ENCODE measurements around the gene ENTREP3.
"Not testable (repeated sequence)": the region's sequence is repeated elsewhere in the genome, so short reads cannot be mapped to it uniquely, and the experiment has no call there.

The ENTREP3 gene

DNA sequence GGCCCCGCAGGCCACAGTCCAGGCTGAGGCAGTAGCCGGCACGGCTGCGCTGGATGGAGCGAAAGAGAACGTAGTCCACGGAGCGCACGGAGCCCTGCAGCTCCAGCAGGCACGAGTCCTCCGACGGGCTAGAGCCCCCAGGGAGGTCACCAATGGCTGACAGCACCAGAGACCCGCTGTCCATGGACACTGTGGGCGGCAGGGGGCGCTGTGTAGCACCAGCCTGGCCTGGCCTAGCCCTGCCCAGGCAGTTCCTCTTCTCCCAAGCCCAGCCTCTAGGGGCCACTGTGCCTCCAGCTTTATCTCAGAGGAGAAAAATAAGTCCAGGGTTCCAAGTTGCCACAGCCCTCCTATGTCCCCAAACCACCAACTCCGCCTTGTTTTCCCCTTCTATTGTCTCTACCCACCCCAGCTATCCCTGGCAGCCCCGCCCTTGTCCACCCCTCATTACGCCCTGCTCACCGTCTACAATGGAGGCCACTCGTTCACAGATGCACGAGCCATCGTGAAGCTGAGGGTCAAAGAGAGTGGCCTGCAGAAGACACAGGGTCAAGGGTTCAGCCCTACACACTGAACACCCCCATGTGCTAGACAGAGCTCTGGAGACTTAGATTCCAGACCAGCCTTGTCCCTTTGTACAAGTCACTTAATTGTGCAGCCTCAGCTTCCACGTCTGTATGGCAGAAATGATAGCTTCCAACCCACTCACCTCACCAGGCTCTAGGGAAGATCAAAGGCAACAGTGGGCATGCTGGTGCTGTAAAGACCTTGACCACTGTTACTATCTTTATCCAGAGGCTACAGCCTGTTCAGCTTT, 4.4 kb downstream of the ENTREP3 start:
- peak; percentile 98 to 99 for DNase-seq

DNA sequence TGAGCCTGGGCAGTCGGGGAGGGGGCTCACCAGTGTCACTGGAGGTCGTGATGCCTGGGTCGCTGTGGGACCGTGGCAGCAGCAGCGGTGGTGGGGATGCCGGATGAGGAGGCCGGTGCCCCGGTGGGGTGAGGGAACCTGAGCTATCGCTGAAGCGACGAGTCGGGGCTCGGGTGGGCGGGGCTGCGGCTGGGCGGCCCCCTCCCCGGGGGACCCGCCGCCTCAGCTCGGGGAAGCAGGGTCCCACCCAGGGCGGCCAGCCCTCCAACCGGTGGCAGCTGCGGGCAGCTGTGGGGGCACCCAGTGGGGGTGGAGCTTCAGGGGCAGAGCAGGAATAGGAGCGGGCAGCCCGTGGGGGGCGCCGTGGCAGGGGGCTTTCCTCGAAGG, 5.0 kb downstream of the ENTREP3 start:
- no peak for DNase-seq

DNA sequence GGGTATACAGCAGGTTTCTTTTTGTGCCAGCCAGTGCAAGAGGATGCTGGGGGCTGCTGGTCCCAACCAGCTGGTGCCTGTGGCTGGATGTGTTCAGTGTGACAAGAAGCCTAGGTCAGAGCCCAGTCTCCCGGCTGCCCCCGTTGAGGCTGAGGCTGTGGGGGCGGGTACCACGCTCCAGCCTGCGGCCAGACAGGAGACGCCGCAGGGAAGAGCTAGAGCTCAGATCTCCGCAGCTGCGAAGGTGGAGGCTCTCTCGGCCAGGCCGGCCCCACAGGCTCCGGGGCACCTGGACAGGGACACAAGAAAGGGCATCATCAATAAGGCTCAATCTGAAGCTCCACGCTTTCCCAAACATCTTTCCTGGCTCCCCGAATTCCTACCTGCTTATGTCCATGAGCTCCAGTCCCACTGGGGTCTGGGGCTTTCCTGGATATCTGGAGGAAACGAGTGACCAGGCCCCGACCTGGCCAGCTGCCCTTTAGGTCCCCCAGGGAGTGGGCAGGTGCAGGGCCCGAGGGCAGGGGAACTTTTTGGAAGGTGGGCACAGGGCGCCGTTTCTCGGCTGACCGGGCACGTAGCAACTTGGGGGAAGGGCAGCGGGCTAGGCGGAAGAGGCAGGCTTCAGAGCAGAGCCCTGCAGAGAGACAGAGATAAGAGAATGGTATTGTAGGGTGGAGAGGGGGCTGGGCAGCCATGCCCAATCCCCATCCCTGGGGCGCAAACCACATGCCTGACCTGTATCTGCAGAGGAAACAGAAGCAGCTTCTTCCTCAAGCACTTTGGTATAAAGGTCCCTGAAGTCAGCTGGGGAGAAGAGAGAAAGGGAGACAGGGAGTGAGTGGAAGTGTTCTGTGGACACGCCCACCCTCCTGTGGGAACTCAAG, 7.4 kb downstream of the ENTREP3 start:
- DNase-seq: no peak

DNA sequence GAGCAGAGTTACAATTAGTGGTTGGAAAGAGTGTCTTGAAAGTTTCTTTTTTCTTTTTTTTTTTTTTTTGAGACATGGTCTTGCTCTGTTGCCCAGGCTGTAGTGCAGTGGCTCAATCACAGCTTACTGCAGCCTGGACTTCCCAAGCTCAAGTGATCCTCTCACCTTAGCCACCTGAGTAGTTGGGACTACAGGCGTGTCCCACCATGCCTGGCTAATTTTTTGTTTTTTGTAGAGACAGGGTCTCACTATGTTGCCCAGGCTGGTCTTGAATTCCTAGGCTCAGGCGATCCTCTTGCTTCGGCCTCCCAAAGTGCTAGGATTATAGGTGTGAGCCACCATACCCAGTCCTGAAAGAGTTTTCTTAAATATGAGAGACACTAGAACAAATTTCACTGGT, 8.5 kb downstream of the ENTREP3 start:
- DNase-seq: not testable (repeated sequence)

DNA sequence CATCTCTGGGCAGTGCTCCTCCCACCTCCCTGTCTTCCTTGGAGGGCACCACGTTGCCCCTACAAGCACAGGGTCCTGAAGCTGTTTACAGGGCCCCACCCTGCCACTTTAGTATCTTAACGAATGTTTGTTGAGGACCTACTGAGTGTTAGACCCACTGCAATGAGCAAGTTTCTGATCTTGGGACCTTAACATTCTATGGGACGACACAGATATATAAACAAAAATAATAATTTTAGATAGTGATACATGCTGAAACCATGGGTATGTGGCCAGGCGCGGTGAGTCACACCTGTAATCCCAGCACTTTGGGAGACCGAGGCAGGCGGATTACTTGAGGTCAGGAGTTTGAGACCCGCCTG, 10.1 kb downstream of the ENTREP3 start:
- no peak for DNase-seq

DNA sequence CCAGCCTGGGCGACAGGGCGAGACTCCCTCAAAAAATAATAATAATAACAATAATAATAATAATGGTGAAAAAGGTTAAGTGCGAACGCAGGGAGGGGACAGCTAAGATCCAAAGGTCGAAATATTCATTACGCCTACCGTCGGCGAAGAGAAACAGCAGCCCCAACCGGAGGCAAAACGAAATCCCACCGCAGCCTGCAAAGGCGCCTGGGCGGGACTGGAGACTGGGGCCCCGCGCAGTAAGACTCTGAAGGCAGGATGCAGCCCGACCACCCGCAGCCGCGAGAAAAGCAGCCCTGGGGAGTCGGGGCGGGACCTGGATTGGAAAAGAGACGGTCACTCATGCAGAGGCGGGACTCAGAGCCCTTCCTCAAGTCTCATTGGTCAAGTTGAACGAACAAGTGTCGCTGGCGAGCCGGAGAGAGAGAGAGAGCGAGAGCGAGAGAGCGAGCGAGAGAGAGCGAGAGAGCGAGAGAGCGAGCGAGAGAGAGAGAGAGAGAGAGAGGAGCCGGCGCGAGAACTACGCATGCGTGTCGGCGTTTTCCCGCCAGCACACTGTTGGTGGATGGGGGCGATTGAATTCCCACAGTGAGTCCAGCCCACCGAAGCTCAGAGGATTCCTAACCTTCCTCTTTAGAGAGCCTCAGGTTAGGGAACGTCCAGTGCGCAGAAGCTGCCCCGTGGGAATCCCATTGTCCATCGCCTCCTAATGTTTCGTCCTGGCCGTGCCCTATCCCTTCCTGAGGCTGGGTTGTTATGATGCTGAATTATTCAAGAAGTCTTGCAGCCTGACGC, 10.7 kb downstream of the ENTREP3 start:
- peak; percentile 94 to 96 for DNase-seq

DNA sequence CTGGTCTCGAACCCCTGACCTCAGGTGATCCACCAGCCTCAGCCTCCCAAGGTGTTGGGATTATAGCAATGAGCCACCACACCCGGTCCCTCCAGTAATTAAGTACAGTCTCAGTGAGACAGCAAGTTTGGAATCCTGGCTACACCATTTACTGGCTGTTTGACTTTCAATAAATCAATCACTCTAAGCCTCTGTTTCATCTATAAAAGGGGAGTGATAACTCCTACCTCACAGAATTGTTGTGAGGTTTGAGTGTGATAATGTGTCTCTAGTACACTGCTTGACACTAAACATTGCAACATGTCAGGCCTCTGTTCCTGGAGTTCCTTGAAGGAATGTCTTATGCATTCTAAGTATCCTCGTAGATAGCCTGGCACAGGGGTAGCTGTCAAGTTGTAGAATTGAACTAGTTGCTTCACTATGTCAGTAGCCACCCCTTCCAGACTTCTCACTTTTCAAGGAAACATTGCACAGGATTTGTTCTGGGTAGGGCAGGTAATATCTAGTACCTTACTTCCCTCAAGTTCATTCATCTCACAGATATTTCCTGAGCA, 12.4 kb downstream of the ENTREP3 start:
- no peak for DNase-seq

DNA sequence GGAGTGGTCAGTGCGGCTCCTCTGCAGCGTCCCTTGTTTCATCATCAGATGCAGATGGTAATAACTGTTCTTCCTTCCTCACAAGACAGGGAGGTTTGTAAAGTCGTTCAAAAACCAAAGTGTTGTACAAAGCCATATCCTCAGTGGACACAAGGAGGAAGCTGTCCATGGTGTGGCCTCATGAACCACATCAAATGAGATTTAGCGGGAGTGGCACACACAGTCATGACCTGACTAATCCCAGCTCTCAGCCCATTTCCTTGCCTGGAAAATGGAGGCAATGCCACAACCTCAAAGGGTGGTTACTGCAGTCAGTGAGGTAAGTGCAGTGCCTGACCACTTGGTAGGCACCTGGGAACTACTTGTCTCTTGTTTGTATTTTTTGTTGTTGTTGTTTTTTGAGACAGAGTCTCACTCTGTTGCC, 13.4 kb downstream of the ENTREP3 start:
- DNase-seq: no peak

DNA sequence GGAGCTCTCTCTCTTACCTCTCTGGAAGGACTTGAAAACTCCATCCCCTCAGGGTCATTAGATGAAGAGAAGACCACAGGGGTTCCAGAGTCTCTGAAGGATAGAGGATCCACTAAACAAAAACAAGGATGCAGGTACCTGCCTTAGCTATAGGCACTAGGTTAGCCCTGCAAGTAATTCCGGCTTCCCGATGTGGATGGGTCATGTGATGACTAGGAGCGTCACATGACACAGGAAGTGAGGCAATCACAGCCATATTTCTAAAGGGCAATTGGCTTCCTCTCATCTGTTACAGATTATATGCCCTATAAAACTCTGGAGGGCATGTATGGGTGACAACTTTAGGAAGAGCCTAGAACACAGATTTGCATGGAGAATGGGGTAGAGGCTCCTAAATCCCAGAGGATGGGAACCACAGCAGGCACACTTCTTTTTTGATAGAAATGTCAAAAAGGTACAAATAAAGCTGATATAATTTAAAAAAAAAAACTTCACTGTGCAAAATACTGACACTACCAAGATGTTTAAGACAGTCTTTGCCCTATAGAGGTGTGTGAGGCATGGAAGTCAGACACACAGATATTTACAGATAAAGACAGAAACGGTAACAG, 14.1 kb downstream of the ENTREP3 start:
- peak; percentile 48 to 66 for DNase-seq

DNA sequence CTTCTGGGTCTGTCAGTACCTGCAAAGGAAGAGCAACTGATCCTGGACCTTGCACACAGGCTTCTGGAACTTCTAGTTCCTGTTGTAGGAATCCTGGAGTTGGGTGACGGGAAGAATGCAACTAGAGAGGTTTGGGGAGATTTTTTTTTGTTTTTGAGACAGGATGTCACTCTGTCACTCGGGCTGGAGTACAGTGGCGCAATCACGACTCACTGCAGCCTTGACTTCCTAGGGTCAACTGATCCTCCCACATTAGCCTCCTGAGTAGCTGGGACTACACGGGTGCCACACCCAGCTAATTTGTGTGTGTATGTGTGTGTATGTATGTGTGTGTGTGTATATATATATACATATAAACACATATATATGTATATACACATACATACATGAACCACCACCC, 18.8 kb downstream of the ENTREP3 start:
- no peak for DNase-seq

DNA sequence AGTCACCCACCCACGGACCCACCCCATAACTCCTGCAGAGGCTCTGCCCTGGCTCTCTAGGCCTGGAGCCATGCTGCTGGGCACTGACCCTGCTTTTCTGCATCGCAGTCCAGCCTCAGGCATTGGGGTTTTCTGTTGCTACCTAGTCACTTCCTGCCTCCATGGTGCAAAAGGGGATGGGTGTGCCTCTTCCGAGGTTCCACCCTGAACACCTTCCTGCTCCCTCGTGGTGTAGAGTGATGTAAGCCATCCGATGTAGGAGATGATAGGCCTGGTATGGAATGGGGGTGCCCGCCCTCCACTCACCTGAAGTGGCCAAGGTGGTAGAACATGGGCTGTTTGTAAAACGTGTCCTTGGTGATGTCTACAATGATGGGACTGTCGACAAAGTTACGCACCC, 19.9 kb downstream of the ENTREP3 start:
- DNase-seq: not testable (repeated sequence)

DNA sequence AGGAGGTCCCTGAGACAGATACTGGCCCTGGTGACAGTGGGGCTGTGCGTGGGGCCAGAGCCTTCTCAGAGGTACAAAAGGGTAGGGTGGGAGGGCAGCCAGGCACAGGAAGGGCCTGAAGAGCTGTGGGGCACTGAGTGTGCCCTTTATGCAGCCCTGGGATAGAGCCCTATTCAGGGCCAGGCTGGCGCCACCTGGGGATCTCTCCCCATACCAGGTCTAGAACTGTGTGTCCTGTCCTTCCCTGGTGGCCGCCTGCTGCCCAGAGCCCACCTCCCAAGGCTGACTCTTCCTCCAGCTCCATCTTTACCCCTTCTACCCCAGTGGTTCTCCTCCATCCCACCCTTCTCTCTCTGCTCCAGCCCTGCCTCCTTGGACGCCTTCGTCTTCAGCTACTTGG, 21.8 kb downstream of the ENTREP3 start:
- not testable (repeated sequence) for DNase-seq

DNA sequence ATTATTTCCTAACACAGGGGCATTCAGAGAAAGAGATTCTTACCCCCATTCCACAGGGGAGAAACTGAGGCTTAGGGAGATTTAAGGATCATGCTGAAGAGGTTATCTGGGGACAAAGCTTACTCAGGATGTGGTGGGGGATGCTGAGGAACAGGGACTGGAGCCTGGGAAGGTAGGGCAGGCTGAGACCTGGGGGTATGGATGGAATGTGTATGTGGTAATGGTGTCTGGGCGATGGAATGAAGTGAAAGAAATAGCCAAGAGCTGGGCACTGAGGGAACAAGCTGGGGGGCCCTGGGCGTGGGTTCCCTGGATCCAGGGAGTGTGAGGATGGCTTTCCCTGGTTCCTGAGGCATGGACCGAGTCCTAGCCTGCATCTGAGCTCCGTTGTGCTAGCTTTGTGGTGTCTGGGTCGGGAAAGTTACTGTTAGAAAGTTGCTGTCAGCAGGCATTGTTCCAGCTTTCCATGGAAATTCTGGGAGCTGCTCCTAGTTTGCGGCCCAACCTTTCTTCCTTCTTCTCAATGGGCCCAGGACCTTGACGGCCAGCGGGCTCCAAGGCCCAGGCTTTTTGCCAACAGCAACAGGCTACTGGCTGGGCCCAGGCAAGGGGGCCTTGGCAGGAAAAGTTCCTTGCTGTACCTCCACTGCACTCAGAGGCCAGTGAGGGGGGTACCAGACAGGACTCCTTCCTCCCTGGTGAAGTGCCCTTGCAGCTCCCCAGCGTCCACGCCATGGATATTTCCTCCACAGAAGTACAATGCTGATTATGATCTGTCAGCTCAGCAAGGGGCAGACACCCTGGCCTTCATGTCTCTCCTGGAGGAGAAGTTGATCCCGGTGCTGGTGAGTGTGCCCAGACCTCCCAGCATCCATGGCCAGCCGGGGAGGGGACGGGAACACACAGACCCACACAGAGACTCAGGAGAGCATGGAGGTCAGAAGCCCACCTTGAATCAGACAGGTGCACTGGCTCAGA, 23.0 kb downstream of the ENTREP3 start:
- DNase-seq: not testable (repeated sequence)

DNA sequence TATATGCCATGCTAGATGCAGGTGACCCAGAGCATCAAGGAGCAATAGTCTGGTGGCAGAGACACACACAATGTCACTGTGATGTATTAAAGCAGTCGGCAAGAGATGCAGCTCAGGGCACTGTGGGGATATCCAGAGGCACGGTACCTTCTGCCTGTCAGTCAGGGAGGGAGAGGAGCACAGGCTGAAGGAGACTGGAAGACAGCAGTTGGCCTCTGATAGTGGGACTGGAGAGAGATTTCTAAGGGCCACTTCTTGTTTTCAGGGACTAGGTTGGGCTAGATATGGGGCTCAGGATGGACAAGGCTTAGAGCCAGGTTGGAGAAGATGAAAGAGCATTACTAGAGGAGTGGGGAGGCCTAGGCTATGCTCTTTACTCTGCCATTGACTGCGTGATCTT, 24.0 kb downstream of the ENTREP3 start:
- DNase-seq: not testable (repeated sequence)

DNA sequence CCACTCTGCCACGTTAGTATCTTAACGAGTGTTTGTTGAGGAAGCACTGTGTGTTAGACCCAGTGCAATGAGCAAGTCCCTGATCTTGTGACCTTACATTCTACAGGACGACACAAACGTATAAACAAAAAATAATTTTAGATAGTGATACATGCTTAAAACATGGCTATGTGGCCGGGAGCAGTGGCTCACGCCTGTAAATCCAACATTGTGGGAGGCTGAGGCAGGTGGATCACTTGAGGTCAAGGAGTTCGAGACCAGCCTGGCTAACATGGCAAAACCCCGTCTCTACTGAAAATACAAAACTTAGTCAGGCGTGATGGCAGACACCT, 27.2 kb downstream of the ENTREP3 start:
- DNase-seq: no peak

DNA sequence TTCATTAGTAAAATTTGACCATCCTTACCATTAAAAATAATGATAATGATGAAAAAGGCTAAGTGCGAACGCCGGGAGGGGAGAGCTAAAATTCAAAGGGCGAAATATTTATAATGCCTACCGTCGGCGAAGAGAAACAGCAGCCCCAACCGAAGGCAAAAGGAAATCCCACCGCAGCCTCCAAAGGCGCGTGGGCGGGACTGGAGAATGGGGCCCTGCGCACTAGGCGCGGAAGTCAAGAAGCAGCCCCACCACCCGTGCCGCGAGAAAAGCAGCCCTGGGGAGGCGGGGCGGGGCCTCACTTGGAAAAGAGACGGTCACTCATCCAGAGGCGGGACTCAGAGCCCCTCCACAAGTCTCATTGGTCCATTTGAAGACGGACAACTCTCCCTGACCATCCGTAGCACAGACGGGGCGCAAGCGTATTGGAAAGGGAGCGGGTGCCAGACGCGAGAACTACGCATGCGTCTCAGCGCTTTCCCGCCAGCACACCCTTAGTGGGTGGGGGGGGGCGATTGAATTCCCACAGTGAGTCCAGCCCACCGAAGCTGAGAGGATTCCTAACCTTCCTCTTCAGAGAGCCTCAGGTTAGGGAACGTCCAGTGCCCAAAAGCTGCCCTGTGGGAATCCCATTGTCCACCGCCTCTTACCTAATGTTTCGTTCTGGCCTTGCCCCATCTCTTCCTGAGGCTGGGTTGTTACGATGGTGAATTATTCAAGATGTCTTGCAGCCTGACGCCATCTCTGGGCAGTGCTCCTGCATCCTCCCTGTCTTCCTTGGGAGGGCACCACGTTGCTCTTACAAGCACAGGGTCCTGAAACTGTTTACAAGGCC, 27.8 kb downstream of the ENTREP3 start:
- DNase-seq: peak; percentile 100

DNA sequence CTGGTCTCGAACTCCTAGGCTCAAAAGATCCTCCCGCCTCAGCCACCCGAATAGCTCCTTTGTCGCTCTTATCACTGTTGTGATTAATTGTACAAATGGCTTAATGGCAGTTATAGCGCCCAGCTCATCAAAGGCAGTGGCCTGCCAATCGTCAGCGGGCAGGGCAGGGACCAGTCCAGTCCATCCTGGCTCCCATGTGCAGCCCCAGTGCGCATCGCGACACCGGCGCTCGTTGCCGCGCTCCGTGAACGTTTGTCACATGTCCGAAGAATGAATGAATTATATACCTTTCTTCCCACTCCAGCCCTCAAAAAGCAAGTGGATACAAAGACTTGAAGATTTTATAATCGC, 28.4 kb downstream of the ENTREP3 start:
- DNase-seq: peak; percentile 59 to 68

DNA sequence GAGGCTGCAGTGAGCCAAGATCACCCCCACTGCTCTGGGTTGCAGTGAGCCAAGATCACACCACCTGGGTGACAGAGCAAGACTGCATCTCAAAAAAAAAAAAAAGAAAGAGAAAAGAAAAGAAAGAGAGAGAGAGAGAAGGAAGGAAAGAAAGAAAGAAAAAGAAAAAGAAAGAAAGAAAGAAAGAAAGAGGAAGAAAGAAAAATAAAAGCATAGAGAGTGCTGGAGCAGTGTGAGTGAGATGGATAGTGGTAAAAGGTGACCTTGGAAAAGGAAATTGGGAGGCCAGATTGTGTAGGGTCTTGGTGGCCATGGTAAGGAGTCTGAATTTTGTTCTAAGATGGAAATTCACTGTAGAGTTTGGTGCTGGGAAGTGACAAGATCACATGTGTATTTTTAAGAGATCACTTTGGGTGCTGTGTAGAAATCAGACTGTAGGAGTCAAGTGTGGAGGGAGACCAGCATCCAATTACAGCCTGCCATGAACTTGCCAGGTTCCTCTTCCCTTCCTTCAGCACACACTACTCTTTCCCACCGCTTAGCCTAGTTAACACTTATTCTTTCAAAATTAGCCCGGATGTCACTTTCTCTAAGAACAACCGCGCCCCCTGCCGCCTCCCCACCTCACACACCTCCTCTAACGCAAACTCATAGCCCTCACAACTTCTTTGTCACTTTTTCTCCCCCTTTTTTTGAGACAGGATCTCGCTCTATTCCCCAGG, 28.9 kb downstream of the ENTREP3 start:
- peak; percentile 82 to 86 for DNase-seq

DNA sequence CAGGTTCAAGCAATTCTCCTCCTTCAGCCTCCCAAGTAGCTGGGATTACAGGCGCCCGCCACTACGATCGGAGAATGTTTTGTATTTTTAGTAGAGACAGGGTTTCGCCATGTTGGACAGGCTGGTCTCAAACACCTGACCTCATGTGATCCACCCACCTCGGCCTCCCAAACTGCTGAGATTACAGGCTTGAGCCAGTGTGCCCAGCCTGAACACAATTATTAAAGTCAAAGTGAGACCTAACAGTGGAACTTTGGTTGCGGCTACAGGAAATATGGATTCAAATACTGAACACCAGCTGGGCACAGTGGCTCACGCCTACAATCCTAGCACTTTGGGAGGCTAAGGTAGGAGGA, 29.9 kb downstream of the ENTREP3 start:
- not testable (repeated sequence) for DNase-seq

DNA sequence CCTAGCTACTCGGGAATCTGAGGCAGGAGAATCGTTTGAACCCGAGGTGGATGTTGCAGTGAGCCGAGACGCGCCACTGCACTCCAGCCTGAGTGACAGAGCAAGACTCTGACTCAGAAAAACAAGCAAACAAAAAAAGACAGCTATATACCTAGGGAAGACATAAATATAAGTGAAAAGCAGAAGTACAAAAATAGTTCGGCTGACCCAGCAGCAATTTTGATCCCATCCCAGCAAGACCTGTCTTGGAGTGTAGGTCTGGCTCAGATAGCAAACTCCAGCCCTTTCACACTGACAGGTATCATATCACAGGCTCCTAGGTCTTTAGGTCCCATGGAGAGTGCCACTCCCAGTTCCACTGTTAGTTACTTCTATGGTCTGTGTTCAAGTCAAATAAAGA, 32.2 kb downstream of the ENTREP3 start:
- no peak for DNase-seq
